Neutrophil (primary cell): ENCODE data around the gene SSC5D.
A peak's percentile ranks its signal among the peaks of the same experiment; 100 is the strongest.

Experiments
- H3K27ac ChIP-seq: fragments of 200-600 bp; sonication (generic); 2 replicates; pipeline ENCODE4 v1.5.1; 2016; ENCODE audit warnings: mild to moderate bottlenecking, moderate library complexity
- H3K27me3 ChIP-seq: fragments of 200-600 bp; sonication (generic); 2 replicates; pipeline ENCODE4 v1.6.0; 2016; ENCODE audit warnings: mild to moderate bottlenecking
- H3K36me3 ChIP-seq: fragments of 200-600 bp; sonication (generic); 2 replicates; pipeline ENCODE4 v1.5.1; 2017
- H3K4me1 ChIP-seq, 2 experiments: fragments of 200-600 bp in 1 of 2; sonication (generic) in 1 of 2; 1 replicate in 1 of 2; 2 replicates in 1 of 2; pipeline versions ENCODE4 v1.5.1 to v1.6.1; 2013 to 2016; ENCODE audit warnings: low read depth in 1 of 2, low read length in 1 of 2, mild to moderate bottlenecking in 1 of 2, moderate library complexity in 1 of 2; ENCODE audit not compliant: control insufficient read depth in 1 of 2, insufficient read depth in 1 of 2
- H3K4me3 ChIP-seq, 2 experiments: fragments of 200-600 bp in 1 of 2; sonication (generic) in 1 of 2; 1 replicate in 1 of 2; 2 replicates in 1 of 2; pipeline ENCODE4 v1.5.1; 2013 to 2016; ENCODE audit warnings: low read depth in 1 of 2, low read length in 1 of 2, mild to moderate bottlenecking in 1 of 2, moderate library complexity in 1 of 2
- H3K9me3 ChIP-seq: fragments of 200-600 bp; sonication (generic); 2 replicates; pipeline ENCODE4 v1.5.1; 2016
- CTCF ChIP-seq: fragments of 200-600 bp; sonication (generic); IDR thresholded peaks from 2 replicates; pipeline ENCODE4 v1.5.1; 2016; ENCODE audit warnings: antibody characterized with exemption

The SSC5D gene

GRCh38 chr19:55461974-55462626 is 26.1 kb upstream of the SSC5D start:
- TF ChIP-seq CTCF, result no peak
- peak overlapping the region; percentile 76 to 83 for H3K4me3 ChIP-seq
- peaks cover 12 to 16% of the 10 kb centered on the region in 2 experiments for H3K4me1 ChIP-seq

GRCh38 chr19:55462722-55463121 is 25.5 kb upstream of the SSC5D start:
- H3K36me3 ChIP-seq, result no peaks in the 10 kb centered on the region
- H3K9me3 ChIP-seq, result no peaks in the 10 kb centered on the region
- H3K4me3 ChIP-seq, result peak overlapping the region in 1 of 2 experiments; percentile 83
- no peak overlapping the region for H3K27ac ChIP-seq
- TF ChIP-seq CTCF, result no peak
- peaks cover 12 to 18% of the 10 kb centered on the region in 2 experiments for H3K4me1 ChIP-seq
- H3K27me3 ChIP-seq, result peaks cover 21% of the 10 kb centered on the region

More at GRCh38 chr19:55461974-55462626, 26.1 kb upstream of the SSC5D start:
- H3K27me3 ChIP-seq, result peaks cover 17% of the 10 kb centered on the region
- H3K36me3 ChIP-seq, result no peaks in the 10 kb centered on the region
- no peaks in the 10 kb centered on the region for H3K9me3 ChIP-seq
- H3K27ac ChIP-seq, result peak overlapping the region; percentile 50

- H3K36me3 ChIP-seq, result no peaks in the 10 kb centered on the region
- no peak overlapping the region for H3K27ac ChIP-seq
- peaks cover 12 to 21% of the 10 kb centered on the region in 2 experiments for H3K4me1 ChIP-seq
- no peak for TF ChIP-seq CTCF
- H3K4me3 ChIP-seq, result no peak overlapping the region
- H3K9me3 ChIP-seq, result no peaks in the 10 kb centered on the region
- peaks cover 21% of the 10 kb centered on the region for H3K27me3 ChIP-seq
Measured at GRCh38 chr19:55463583-55464031, 24.6 kb upstream of the SSC5D start.

GRCh38 chr19:55464039-55464661 is 24.1 kb upstream of the SSC5D start:
- TF ChIP-seq CTCF, result no peak
- peaks cover 12 to 21% of the 10 kb centered on the region in 2 experiments for H3K4me1 ChIP-seq

GRCh38 chr19:55464662-55465054 is 23.6 kb upstream of the SSC5D start, which contains the start of gene C19orf85:
TSS of gene C19orf85 (minus strand) at chr19:55464751. CDS start at chr19:55464554, 197 bp downstream.
- Histone ChIP-seq H3K4me1 (peaks cover 12 to 21% of the 10 kb centered on the region in 2 experiments), H3K36me3 (no peaks in the 10 kb centered on the region), H3K4me3 (no peak within 1 kb of the TSS), H3K9me3 (no peaks in the 10 kb centered on the region), H3K27ac (no peak within 1 kb of the TSS), H3K27me3 (peaks cover 21% of the 10 kb centered on the region)
- no peak for TF ChIP-seq CTCF

More at GRCh38 chr19:55464039-55464661, 24.1 kb upstream of the SSC5D start:
- no peaks in the 10 kb centered on the region for H3K36me3 ChIP-seq
- H3K4me3 ChIP-seq, result no peak overlapping the region
- H3K27ac ChIP-seq, result no peak overlapping the region
- H3K27me3 ChIP-seq, result peaks cover 21% of the 10 kb centered on the region
- no peaks in the 10 kb centered on the region for H3K9me3 ChIP-seq
